Keratinocyte (primary cell): ENCODE measurements around the gene USP54. TPM values are rescaled to one million over a fixed set of nuclear protein-coding genes. Genes with fewer than 3 reads are reported as not detected.

Source experiments
- DNase-seq: peaks from one replicate; pipeline ENCODE4 v3.0.0-alpha.2; 2011; ENCODE audit warnings: low read depth, missing footprints, low spot score
- FAIRE-seq: peaks from 2 replicates; lab custom pipeline; 2011; peaks lifted over from hg19 to GRCh38; lab: Jason Lieb, UNC
- H2AFZ ChIP-seq: 2 replicates; pipeline ENCODE4 v1.6.0; 2012; ENCODE audit warnings: low read length, control low read depth, inconsistent platforms; ENCODE audit not compliant: control insufficient read depth
- H3K27ac ChIP-seq: 2 replicates; pipeline ENCODE4 v1.5.1; 2011; ENCODE audit warnings: low read length; ENCODE audit not compliant: control insufficient read depth, insufficient read depth
- H3K27me3 ChIP-seq: 3 replicates; pipeline ENCODE4 v1.6.0; 2011; ENCODE audit warnings: low read length; ENCODE audit not compliant: control insufficient read depth, insufficient read depth; ENCODE audit errors: extremely low read depth
- H3K36me3 ChIP-seq, 2 experiments: 2 replicates in 1 of 2; 3 replicates in 1 of 2; pipeline ENCODE4 v1.5.1; 2011; ENCODE audit warnings: low read length in 2 of 2, mild to moderate bottlenecking in 1 of 2; ENCODE audit not compliant: control insufficient read depth in 2 of 2, insufficient read depth in 2 of 2; ENCODE audit errors: extremely low read depth in 1 of 2
- H3K4me1 ChIP-seq: 3 replicates; pipeline ENCODE4 v1.5.1; 2011; ENCODE audit warnings: low read length; ENCODE audit not compliant: control insufficient read depth, insufficient read depth; ENCODE audit errors: extremely low read depth
- H3K4me2 ChIP-seq: 3 replicates; pipeline ENCODE4 v1.6.0; 2011; ENCODE audit warnings: low read depth, low read length; ENCODE audit not compliant: control insufficient read depth, insufficient read depth; ENCODE audit errors: extremely low read depth
- H3K4me3 ChIP-seq, 3 experiments: fragments of 200-600 bp in 1 of 3; sonication (generic) in 1 of 3; 2 replicates in 2 of 3; 3 replicates in 1 of 3; pipeline ENCODE4 v1.5.1; 2011 to 2016; ENCODE audit warnings: low read length in 3 of 3, mild to moderate bottlenecking in 3 of 3, control low read depth in 2 of 3, inconsistent platforms in 1 of 3, low read depth in 1 of 3, mixed read lengths in 1 of 3, mixed run types in 1 of 3, moderate library complexity in 1 of 3; ENCODE audit not compliant: control insufficient read depth in 2 of 3, insufficient read depth in 2 of 3; ENCODE audit errors: extremely low read depth in 1 of 3
- H3K79me2 ChIP-seq: 2 replicates; pipeline ENCODE4 v1.6.0; 2012; ENCODE audit warnings: low read length; ENCODE audit not compliant: control insufficient read depth, insufficient read depth
- H3K9ac ChIP-seq: 3 replicates; pipeline ENCODE4 v1.6.0; 2011; ENCODE audit warnings: low read length; ENCODE audit not compliant: control insufficient read depth, insufficient read depth; ENCODE audit errors: extremely low read depth
- H3K9me1 ChIP-seq: 3 replicates; pipeline ENCODE4 v1.6.0; 2011; ENCODE audit warnings: low read length; ENCODE audit not compliant: control insufficient read depth, insufficient read depth; ENCODE audit errors: extremely low read depth
- H3K9me3 ChIP-seq: 2 replicates; pipeline ENCODE4 v1.5.1; 2012; ENCODE audit warnings: low read depth, low read length; ENCODE audit not compliant: control insufficient read depth
- H4K20me1 ChIP-seq: 3 replicates; pipeline ENCODE4 v1.6.0; 2011; ENCODE audit warnings: low read length; ENCODE audit not compliant: control insufficient read depth, insufficient read depth; ENCODE audit errors: extremely low read depth
- EZH2 ChIP-seq: IDR thresholded peaks from one replicate; pipeline ENCODE4 v1.6.1; 2012; ENCODE audit warnings: inconsistent platforms, mild to moderate bottlenecking, low read length, moderate library complexity
- dilution Hi-C: fragments of 300-500 bp; cut with MboI; formaldehyde crosslinking; loops from one replicate; pipeline ENCODE4 v1.7.0; 2020; ENCODE audit warnings: low sequenced_read_pairs; ENCODE audit not compliant: extremely low pct_ligation_motif_present
- polyA plus RNA-seq, 5 experiments: library from polyadenylated mRNA; depleted of rRNA in 3 of 5; stranded (reverse) in 3 of 5; stranded (forward) in 1 of 5; unstranded in 1 of 5; fragments of >200 nt; gene quantifications; 1 replicate in 1 of 5; 2 replicates in 3 of 5; 3 replicates in 1 of 5; pipeline versions ENCODE4 v1.2.1 to v1.2.3, GENCODE V29; 2011 to 2012; ENCODE audit warnings: missing spikeins in 2 of 5, low read depth in 1 of 5, low replicate concordance in 1 of 5
- TF ChIP-seq, protein P1 (sequence below), 3 experiments: IDR thresholded peaks in 1 of 3; conservative IDR thresholded peaks in 1 of 3; optimal IDR thresholded peaks in 1 of 3; 2 replicates in 2 of 3; 3 replicates in 1 of 3; pipeline versions ENCODE3 to v1.5.1; 2011; ENCODE audit warnings: low read length in 3 of 3, mild to moderate bottlenecking in 3 of 3, moderate library complexity in 2 of 3, control low read depth in 1 of 3, inconsistent platforms in 1 of 3; ENCODE audit not compliant: insufficient read depth in 2 of 3; ENCODE audit errors: extremely low read depth in 1 of 3

Gene USP54
- polyA plus RNA-seq, 1 donor (not counting 4 experiments of a cell fraction or from before 2014, with no cell fraction given), result 7.6 TPM

DNA sequence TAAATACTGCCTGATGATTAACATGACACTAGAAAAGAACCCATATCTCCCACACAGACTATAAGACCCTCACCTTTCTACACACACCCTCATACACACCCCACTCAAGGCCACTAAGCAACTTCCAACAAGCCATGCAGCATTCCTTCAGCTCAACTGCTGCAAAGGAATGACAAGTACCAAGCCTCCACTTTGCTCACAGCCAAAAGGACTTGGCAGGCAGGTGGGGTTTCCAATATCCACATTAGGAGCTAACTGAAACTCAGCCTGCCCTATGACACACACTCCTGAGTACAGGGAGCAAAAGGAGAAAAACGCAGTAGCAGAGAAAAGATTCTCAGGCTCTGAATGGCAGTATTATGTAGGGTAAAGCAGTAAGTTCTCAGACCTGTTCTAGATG lies 13.4 kb downstream of the USP54 start:
- TF ChIP-seq, protein P1, sequence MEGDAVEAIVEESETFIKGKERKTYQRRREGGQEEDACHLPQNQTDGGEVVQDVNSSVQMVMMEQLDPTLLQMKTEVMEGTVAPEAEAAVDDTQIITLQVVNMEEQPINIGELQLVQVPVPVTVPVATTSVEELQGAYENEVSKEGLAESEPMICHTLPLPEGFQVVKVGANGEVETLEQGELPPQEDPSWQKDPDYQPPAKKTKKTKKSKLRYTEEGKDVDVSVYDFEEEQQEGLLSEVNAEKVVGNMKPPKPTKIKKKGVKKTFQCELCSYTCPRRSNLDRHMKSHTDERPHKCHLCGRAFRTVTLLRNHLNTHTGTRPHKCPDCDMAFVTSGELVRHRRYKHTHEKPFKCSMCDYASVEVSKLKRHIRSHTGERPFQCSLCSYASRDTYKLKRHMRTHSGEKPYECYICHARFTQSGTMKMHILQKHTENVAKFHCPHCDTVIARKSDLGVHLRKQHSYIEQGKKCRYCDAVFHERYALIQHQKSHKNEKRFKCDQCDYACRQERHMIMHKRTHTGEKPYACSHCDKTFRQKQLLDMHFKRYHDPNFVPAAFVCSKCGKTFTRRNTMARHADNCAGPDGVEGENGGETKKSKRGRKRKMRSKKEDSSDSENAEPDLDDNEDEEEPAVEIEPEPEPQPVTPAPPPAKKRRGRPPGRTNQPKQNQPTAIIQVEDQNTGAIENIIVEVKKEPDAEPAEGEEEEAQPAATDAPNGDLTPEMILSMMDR (optimal IDR thresholded peaks at IDR 0.05 in 1 of 3, IDR thresholded peaks at IDR 0.05 in 1 of 3, conservative IDR thresholded peaks at IDR 0.05 in 1 of 3; ENCODE audit: extremely low read depth in 1 of 3, insufficient read depth in 2 of 3, low read length in 3 of 3), result no peak
- TF ChIP-seq EZH2, result no peak
- no peaks in the 10 kb centered on the region for H3K9me1 ChIP-seq
- H3K36me3 ChIP-seq, result no peaks in the 10 kb centered on the region
- H3K79me2 ChIP-seq, result no peaks in the 10 kb centered on the region
- no peak for FAIRE-seq
- no peak overlapping the region for H3K27ac ChIP-seq
- DNase-seq, result no peak
- H3K4me2 ChIP-seq, result no peak overlapping the region
- H3K4me3 ChIP-seq, result no peak overlapping the region
- H3K27me3 ChIP-seq, result no peaks in the 10 kb centered on the region
- H4K20me1 ChIP-seq, result no peaks in the 10 kb centered on the region
- H3K9ac ChIP-seq, result no peak overlapping the region
- no peaks in the 10 kb centered on the region for H3K4me1 ChIP-seq
- no peak overlapping the region for H2AFZ ChIP-seq
- H3K9me3 ChIP-seq, result no peaks in the 10 kb centered on the region
- dilution Hi-C loops, result no loop called here

DNA sequence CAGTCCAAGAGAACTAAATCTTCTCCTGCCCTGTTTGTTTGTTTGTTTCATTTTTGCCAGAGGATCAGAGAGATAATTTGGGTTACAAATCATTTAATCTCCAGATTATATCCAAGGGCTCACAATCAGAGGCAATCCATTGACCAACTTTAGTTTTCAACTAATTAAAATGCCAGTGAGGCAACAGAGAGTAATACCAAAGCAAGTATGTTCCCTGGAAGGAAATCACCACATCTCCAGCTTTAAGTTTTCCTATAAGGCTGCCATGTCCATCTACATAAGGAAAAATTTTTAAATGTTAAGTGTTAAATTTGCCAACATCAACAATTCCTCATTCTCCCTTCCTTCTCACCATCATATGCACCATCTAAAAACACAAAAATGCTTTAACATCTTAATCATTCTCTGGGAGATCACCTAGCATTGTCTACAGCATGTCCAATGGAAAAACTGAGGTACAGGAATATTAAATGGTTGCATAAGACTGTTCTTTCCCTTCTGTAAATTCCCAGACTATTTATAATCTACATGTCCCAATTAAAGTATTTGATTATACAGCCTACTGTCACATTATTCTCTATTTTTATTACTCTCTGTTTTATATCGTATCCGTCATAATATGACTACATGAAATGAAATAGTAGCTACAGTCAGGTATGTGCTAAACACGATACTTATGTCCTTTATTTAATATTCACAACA lies 14.1 kb downstream of the USP54 start:
- no peak for FAIRE-seq
- no peak overlapping the region for H2AFZ ChIP-seq
- dilution Hi-C loops, result no loop called here
- H3K27ac ChIP-seq, result no peak overlapping the region
- no peaks in the 10 kb centered on the region for H3K27me3 ChIP-seq
- no peaks in the 10 kb centered on the region for H3K4me1 ChIP-seq
- H3K9me3 ChIP-seq, result no peaks in the 10 kb centered on the region
- no peak for TF ChIP-seq EZH2
- TF ChIP-seq, protein P1 (optimal IDR thresholded peaks at IDR 0.05 in 1 of 3, IDR thresholded peaks at IDR 0.05 in 1 of 3, conservative IDR thresholded peaks at IDR 0.05 in 1 of 3; ENCODE audit: extremely low read depth in 1 of 3, insufficient read depth in 2 of 3, low read length in 3 of 3), result no peak
- H3K9ac ChIP-seq, result no peak overlapping the region
- no peaks in the 10 kb centered on the region for H3K79me2 ChIP-seq
- no peaks in the 10 kb centered on the region for H3K9me1 ChIP-seq
- H3K4me2 ChIP-seq, result no peak overlapping the region
- H3K4me3 ChIP-seq, result no peak overlapping the region
- no peaks in the 10 kb centered on the region for H4K20me1 ChIP-seq
- no peak for DNase-seq
- no peaks in the 10 kb centered on the region for H3K36me3 ChIP-seq
